Activated T-cell treated with anti-CD3 and anti-CD28 coated beads, Interleukin-2, amount 50 U/mL, for 1 hour (primary cell): Measurements from ENCODE around the gene NOL9.
"Not testable (repeated sequence)": the region's sequence is repeated elsewhere in the genome, so short reads cannot be mapped to it uniquely, and the experiment has no call there.

Experiments used
- DNase-seq: peaks from one replicate; pipeline ENCODE4 v3.0.0-alpha.2; 2020

Gene NOL9

GRCh38 chr1:6501279-6501813 lies 53.0 kb downstream of the NOL9 start:
- no peak for DNase-seq

GRCh38 chr1:6500544-6501278 lies 53.6 kb downstream of the NOL9 start:
- no peak for DNase-seq

- DNase-seq: no peak
Measured at GRCh38 chr1:6499296-6499695, 55.0 kb downstream of the NOL9 start.

DNA sequence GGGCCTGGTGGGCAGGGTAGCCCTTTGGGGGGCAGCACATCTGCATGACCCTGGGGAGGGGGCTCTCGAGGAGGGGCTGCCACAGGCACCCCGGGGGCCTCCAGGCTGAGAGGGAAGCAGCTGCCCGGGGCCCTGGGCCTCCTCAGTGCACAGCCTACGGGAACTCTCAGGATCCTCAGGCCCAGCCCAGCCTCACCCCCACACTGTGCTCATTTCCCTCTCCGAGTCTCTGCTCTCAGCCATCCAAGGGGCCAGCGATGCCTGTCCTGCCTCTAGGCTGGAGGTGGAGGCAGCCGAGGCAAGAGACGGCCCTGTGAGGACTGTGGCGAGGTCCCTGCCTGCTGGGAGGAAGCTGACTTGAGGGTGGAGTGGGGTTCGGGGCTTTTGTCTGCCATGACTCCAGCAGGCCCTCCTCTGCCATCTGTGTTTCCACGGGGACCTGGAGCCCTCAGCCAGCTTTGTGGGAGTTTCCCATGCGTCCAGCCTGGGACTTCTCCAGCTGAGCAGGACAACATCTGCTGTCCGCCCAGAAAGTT lies 55.7 kb downstream of the NOL9 start:
- DNase-seq: no peak

DNA sequence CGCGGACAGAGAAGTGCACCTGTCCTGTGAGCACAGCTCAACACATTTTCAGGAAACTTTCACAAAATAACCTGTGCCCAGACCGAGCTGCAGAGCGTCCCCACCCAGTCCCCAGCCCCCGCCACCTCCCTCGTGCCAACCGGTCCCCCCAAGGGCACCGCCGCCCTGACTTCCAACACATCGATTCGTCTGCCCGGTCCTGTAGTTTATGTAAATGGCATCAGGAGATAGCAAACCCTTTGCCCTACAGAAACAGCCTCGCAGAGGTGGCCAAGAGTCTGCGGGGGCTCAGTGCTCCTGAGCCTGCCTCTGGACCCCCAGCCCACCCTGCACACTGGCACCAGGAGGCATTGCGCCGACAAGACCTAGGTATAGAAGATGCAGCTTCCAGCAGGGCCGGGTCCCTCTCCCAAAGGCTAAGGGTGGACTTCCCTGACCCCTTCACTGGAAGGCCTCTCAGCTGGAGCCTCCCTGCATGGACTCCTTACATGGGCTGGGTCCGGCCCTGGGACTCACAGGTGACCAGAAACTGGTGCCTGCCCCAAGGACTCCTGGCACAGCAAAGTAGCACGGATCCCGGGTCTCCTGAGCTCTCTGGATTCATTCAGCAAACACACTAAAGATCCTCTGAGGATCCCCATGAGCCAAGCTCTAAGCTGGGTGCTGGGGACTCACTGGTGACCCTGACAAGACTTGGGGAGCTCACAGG lies 56.3 kb downstream of the NOL9 start:
- no peak for DNase-seq

DNA sequence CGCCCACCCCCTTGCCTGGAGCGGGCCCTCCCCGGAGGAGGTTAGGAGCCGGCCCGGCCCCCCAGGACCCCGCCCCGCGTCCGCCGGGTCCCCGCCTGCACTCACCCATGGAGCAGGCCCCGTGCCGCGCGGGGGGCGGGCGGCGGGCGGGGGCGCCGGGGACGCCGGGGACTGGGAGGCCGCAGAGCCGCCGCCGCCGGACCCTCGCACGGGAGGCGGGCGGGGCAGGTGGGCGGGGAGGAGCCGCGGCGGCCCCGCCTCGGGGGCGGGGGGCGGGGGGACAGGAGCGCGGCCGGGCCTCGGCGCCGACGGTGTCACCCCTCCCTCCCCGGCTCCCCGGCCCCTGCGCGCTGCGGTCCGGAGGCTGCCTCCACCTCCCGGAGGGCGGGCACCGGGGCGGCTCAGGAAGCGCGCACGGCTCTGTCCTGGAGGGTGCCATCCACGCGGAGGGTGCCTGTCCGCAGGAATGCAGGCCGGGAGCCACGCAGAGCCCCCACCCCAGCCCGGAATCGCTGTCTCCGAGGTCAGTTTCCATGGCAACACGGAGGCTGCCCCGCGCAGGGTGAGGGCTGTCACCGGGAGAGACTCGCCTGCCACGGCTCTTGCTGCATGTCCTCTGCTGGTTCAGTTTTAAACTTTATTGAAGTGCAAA lies 57.0 kb downstream of the NOL9 start:
- peak; percentile 62 for DNase-seq

DNA sequence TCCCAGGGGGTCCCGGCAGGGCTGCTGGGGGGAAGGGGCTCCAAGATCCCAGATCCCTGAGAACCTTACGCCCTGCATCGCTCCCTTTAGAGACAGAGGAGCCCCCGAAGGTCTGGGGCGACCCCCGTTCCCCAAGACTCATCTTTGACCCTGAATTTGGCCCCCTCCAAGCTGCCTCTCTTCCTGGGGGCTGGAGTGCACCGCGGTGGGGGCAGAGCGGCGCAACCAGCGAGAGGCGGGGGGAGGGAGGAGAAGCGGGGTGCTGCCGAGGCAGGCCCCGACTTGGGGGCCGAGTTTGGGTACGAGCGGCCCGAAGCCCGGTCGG lies 57.5 kb downstream of the NOL9 start:
- DNase-seq: no peak

DNA sequence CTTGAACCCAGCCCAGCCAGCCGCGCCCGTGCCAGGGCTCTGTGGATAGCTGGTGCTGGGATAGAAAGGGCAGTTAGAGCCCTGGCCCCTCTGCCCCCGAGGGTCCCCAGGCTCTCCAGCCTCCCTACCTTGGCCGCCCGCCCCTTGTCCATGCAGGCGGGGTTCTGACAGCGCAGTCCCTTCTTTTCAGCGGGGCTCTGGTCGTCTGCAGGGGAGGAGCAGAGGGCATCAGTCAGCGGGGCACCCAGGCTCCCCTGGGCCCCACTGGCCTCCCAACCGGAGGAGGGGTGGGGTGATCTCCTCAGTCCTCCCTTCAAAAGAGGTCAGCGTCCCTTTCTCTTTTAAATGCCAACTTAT lies 58.0 kb downstream of the NOL9 start:
- no peak for DNase-seq

- DNase-seq: no peak
Measured at GRCh38 chr1:6495540-6496364, 58.6 kb downstream of the NOL9 start.

GRCh38 chr1:6495041-6495441 lies 59.3 kb downstream of the NOL9 start:
- no peak for DNase-seq

GRCh38 chr1:6494627-6495026 lies 59.7 kb downstream of the NOL9 start:
- no peak for DNase-seq

DNA sequence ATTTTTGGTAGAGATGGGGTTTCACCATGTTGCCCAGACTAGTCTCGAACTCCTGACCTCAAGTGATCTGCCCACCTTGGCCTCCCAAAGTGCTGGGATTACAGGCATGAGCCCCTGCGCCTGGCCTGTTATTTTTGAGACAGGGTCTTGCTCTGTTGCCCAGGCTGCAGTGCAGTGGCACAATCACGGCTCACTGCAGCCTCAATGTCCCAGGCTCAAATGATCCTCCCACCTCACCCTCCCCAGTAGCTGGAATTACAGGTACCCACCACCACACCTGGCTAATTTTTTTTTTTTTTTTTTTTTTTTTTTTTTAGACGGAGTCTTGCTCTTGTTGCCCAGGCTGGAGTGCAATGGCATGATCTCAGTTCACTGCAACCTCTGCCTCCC lies 60.5 kb downstream of the NOL9 start:
- not testable (repeated sequence) for DNase-seq

DNA sequence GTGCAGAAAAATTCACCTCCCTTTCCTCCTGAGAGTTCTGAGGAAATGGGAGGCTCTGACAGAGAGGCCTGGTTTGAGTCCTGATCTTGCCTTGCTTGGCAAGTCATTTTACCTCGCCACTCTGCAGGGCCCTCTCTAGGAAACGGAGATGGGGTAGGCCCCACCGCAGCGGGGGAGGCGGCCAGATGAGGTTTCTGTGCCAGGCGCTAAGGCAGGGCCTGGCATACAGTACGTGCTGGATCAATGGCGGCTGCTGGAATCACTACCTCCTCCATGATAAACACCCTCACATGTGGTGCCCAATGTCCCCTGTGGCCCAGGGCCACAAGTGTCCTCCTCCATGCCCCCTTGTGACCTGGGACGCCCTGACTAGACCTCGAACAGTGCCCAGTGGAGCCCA lies 62.3 kb downstream of the NOL9 start:
- no peak for DNase-seq

DNA sequence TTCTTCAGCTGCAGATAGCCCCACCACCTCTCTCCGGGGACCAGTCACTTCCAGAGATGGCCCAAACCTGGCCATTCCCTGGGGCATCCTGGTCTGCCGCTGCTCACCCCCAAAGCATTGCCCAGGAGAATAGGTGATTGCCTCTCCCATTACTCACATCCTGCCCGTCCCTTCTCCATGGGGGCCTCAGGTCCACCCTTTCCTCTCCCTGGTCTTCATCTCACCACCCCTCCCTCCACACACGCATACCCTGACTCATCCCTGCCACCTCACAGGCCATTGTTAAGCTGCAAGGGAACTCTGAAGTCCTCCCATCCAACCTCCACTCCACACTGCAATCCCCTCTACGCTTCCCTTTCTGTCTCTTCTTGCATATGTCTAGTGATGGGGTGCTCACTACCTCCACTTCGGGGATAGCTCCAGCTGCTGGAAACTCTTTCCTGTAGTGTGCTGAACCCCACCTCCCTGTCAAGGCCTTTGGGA lies 62.8 kb downstream of the NOL9 start, which contains the start of gene PLEKHG5:
Gene PLEKHG5, minus strand, starts transcription at position 188 of the 483 bp plus-strand sequence. CDS start 14,096 bp downstream, outside the sequence.
- no peak for DNase-seq

- DNase-seq: no peak
Measured at GRCh38 chr1:6491081-6491449, 63.2 kb downstream of the NOL9 start.

- peak; percentile 56 for DNase-seq
Measured at GRCh38 chr1:6490181-6491080, 63.9 kb downstream of the NOL9 start.

GRCh38 chr1:6489799-6490180 lies 64.5 kb downstream of the NOL9 start:
- peak; percentile 79 for DNase-seq

DNA sequence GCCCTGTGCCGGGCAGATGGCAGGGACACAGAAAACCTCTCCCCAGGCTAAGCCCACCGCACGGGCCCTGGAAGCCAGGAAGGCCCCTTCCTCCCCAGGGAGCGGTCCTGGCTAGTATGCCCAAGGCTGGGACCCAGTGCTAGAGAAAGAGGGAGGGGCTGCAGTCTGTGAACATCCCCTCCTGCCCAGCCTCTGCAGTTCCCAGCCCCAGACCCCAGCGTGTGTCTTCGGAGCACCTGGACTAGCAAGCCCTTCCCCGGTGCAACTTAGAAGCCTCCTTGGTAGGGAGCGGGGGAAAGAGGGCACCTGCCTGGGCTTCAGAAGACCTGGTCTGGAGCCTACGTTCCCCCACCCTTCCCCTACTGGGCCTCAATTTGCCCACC lies 64.9 kb downstream of the NOL9 start:
- no peak for DNase-seq

- no peak for DNase-seq
Measured at GRCh38 chr1:6488602-6489382, 65.5 kb downstream of the NOL9 start.

GRCh38 chr1:6487804-6488484 lies 66.4 kb downstream of the NOL9 start:
- DNase-seq: no peak
